ENCODE measurements around the gene KIF2C.

The KIF2C gene

GRCh38 chr1:44817307-44817706 lies 77.7 kb downstream of the KIF2C start:
- DNase-seq: no peak
